HG03571 (cell line): ENCODE measurements around the gene ARID3B.
"Not testable (repeated sequence)": the region's sequence is repeated elsewhere in the genome, so short reads cannot be mapped to it uniquely, and the experiment has no call there.

Source experiments
- ATAC-seq: cut with Tn5 transposase; IDR thresholded peaks from one replicate; pipeline ENCODE4 v1.9.1; 2021; ENCODE audit not compliant: unreplicated experiment

Gene ARID3B

GRCh38 chr15:74540761-74541493 lies at the start of gene ARID3B:
Gene ARID3B (plus strand): TSS chr15:74541220. CDS start chr15:74543937, 2,717 bp downstream.
- ATAC-seq, result peak; percentile 64

GRCh38 chr15:74496648-74497047 lies 44.4 kb upstream of the ARID3B start:
- no peak for ATAC-seq

- no peak for ATAC-seq
These were observed 43.4 kb upstream of the ARID3B start for GRCh38 chr15:74497584-74497983.

GRCh38 chr15:74499366-74499765 lies 41.7 kb upstream of the ARID3B start:
- ATAC-seq, result no peak

DNA sequence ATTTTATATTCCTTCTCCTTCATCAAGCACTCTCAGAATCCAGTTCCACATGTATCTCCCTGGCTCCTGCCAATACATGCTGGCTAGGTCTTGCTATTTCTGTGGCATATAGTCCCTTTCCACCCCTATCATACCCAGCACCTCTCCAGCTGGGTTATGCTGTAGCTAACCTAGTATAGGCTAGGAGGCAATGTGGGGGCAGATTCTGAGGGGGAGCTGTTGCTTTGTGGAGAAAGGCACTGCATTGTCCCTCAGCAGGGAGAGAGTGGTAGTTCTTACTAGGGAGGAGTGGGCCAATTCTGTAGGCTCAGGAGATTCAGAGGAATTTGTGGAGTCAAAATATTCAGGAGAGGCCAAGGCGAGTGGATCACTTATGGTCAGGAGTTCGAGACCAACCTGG lies 40.6 kb upstream of the ARID3B start:
- ATAC-seq, result no peak

DNA sequence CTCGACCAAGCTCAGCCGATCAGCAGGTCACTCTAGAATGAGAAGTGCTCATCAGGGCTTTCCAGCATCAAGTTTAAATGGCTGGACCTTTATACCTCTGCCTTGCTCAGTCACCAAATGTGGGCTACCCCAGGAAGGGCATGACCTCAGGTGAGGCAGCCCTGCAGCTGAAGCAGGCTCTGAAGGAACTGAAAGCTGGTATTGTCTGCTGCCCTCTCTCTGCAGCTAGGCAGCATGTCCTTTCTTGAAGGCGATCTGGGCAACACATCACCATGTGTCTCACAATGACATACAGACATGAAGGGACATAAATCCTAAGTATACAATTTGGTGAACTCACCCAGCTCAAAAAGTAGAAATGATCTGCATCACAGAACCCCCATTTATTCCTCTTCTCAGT lies 38.7 kb upstream of the ARID3B start:
- ATAC-seq, result no peak

DNA sequence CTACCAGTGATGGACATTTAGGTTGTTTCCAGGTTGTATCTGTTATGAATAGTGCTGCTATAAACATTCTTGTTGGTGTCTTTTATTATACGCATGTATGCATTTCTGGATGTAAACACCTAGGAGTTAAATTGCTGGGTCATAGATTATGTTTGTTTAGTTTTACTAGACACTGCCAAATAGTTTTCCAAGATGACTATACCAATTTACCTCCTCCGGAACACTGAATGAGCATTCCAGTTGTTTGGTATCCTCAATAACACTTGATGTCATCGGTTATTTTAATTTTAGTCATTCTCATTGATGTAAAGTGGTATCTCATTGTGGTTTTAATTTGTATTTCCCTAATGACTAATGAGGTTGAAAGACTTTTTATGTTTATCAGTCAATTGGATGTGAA lies 36.6 kb upstream of the ARID3B start:
- no peak for ATAC-seq

- ATAC-seq, result no peak
These were observed 36.2 kb upstream of the ARID3B start for GRCh38 chr15:74504836-74505235.

GRCh38 chr15:74505837-74506514 lies 35.0 kb upstream of the ARID3B start:
- no peak for ATAC-seq

GRCh38 chr15:74506515-74506840 lies 34.5 kb upstream of the ARID3B start:
- ATAC-seq, result no peak

GRCh38 chr15:74511583-74511982 lies 29.4 kb upstream of the ARID3B start:
- ATAC-seq, result peak; percentile 52

- ATAC-seq, result not testable (repeated sequence)
These were observed 27.0 kb upstream of the ARID3B start for GRCh38 chr15:74514059-74514458.

DNA sequence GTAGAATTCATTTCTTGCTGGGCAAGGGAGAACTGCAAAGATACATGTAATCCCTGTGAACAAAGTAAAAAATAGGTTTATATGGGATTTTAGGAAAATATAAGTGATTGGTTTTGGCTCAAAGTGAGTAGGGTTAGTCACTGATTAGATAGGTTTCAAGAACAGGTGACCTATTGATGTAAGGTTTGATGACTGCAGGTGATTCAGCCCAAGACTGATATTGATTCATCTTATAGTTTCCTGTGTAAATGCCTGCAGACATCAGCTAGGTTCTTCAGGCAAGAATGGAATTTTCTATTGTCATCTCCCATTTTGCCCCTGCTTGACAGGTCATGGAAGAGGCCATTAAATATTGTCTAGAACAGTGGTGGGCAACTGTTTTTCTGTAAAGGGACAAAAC lies 23.9 kb upstream of the ARID3B start:
- ATAC-seq, result no peak

DNA sequence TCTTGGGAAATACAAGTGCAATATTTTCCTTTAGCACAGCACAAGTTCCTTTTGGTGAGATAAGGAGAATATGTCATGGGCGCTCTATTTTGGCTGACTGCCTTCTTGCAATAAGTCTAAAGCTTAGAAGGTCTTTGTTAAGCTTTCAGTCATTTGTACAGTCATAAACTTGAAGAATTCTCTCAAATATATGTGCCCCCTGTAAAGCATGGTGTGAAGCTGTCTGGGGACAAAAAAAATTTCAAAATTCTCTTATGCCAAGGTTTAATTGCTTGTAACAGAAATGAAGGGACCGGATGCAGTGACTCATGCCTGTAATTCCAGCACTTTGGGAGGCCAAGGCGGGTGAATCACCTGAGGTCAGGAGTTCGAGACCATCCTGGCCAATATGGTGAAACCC lies 21.7 kb upstream of the ARID3B start:
- ATAC-seq, result no peak

DNA sequence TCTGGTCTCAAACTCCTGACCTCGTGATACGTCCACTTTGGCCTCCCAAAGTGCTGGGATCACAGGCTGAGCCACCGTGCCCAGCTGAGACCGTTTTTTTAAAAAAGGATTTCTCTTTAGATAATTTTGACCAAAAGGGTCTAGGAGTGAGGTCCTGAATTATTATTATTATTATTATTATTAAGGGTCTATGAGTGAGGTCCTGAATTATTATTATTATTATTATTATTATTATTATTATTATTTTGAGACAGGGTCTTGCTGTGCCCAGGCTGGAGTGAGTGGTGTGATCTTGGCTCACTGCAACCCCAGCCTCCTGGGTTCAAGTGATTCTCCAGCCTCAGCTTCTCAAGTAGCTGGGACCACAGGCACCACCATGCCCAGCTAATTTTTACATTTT lies 20.6 kb upstream of the ARID3B start:
- ATAC-seq, result no peak

GRCh38 chr15:74523982-74524381 lies 17.0 kb upstream of the ARID3B start:
- no peak for ATAC-seq

DNA sequence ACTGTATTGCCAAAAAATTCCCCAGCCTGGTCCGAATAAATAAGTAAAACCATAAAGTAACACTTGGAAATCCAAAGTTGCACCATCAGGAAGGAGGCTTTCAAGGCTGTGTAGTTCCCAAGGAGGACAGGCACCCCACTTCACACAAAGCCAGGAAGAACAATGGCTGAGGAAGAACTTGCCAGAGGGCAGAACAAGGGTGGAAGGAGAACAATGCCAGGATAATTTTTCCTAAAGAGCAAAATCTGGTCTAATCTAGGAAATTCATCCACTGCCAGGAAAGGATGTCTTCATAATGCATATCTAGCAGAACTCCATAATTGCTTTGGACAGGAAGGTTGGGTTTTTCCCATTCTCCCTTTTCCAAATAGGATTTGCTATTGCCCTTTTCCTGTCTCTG lies 15.7 kb upstream of the ARID3B start:
- no peak for ATAC-seq

DNA sequence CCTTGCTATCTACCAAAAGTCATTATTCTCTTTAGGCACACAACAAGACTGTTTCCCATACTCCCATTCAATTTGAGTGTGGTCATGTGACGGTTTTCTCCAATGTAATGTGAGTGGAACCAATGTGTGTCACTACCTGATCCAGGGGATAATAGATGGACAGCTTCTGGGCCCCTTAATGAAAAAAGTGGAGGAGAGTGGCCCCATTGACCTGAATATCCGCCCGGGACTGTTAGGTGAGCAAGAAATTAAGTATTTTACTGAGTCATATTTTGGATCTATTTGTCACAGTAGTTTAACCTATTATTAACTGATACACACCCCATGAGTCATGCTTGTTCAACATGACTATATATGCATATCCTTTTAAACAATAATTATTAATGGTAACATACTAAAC lies 15.1 kb upstream of the ARID3B start:
- ATAC-seq, result no peak

DNA sequence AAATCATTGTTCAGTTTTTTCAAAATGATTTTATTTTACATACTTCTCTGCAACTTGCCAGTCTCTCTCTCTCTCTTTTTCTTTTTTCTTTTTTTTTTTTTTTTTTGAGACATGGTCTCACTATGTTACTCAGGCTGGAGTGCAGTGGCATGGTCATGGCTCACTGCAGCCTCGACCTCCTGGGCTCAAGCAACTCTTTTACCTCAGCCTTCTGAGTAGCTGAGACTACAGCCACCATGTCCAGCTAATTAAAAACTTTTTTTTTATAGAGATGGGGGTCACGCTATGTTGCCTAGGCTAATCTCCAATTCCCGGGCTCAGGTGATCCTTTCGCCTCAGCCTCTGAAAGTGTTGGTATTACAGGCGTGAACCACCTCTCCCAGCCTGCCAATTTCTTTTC lies 12.1 kb upstream of the ARID3B start:
- no peak for ATAC-seq

DNA sequence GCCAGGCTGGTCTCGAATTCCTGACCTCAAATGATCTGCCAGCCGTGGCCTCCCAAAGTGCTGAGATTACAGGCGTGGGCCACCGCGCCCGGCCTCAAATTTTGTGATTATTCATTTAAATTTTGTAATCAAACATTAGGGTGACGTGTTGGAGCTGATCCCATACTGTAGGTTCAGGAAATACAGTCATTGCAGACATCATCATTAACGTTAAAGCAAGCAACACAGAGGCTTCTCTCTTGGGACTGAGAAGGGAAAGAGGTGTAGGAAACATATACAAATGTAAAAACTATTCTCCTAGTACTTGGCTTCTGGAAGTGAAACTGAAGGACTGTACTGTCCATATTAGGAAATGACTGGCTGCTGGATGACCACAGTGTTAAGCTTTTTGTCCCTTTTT lies 11.1 kb upstream of the ARID3B start:
- ATAC-seq, result no peak

GRCh38 chr15:74530771-74531143 lies 10.3 kb upstream of the ARID3B start:
- no peak for ATAC-seq

GRCh38 chr15:74531144-74531811 lies 9.7 kb upstream of the ARID3B start:
- no peak for ATAC-seq
